Spinal cord (tissue), 10 donors: ENCODE data around the gene NSD1. TPM values are rescaled to one million over a fixed set of nuclear protein-coding genes. Genes with fewer than 3 reads are reported as not detected.
A peak's percentile ranks its signal among the peaks of the same experiment; 100 is the strongest.
"Not testable (repeated sequence)": the region's sequence is repeated elsewhere in the genome, so short reads cannot be mapped to it uniquely, and the experiment has no call there.

Source experiments
- DNase-seq, 6 donors: peaks; one replicate each; pipeline versions ENCODE4 v3.0.0 to v3.0.0-alpha.2; 2013 to 2015; ENCODE audit warnings: low spot score in 6 of 6, low read depth in 4 of 6
- H3K27ac ChIP-seq: one replicate; pipeline ENCODE4 v1.5.1; 2013; ENCODE audit warnings: low read depth, low read length, control low read depth
- H3K27me3 ChIP-seq: one replicate; pipeline ENCODE4 v1.6.1; 2013; ENCODE audit warnings: low read length; ENCODE audit not compliant: control insufficient read depth, insufficient read depth
- H3K36me3 ChIP-seq: one replicate; pipeline ENCODE4 v1.6.1; 2013; ENCODE audit warnings: low read length; ENCODE audit not compliant: control insufficient read depth, insufficient read depth
- H3K4me1 ChIP-seq: one replicate; pipeline ENCODE4 v1.6.1; 2013; ENCODE audit warnings: low read length; ENCODE audit not compliant: control insufficient read depth, insufficient read depth
- H3K4me3 ChIP-seq: one replicate; pipeline ENCODE4 v1.5.1; 2013; ENCODE audit warnings: low read depth, low read length, control low read depth
- H3K9me3 ChIP-seq: one replicate; pipeline ENCODE4 v1.6.1; 2013; ENCODE audit warnings: low read length; ENCODE audit not compliant: control insufficient read depth, insufficient read depth
- WGBS: methylation state at CpG from one replicate; pipeline ENCODE4 v1.1.5; 2013; ENCODE audit warnings: missing lambda C conversion rate; ENCODE audit not compliant: insufficient coverage; 5-methylcytosine and 5-hydroxymethylcytosine counted together
- polyA plus RNA-seq, 2 donors: library from polyadenylated mRNA; unstranded; fragments of 120-200 nt; gene quantifications; one replicate each; pipeline ENCODE4 v1.2.1, GENCODE V29; 2013; ENCODE audit not compliant: insufficient read length in 2 of 2
- total RNA-seq, 2 donors: library from RNA; depleted of rRNA in 1 of 2; stranded (reverse); fragments of 120-200 nt in 1 of 2; fragments of >200 nt in 1 of 2; gene quantifications; one replicate each; pipeline versions ENCODE4 v1.2.3 to v1.2.4, GENCODE V29; 2013 to 2014
- donor health status: healthy.

Gene NSD1
- total and polyA plus RNA-seq, 4 donors, result 43.0 to 77.2 (median 58.7) TPM

DNA sequence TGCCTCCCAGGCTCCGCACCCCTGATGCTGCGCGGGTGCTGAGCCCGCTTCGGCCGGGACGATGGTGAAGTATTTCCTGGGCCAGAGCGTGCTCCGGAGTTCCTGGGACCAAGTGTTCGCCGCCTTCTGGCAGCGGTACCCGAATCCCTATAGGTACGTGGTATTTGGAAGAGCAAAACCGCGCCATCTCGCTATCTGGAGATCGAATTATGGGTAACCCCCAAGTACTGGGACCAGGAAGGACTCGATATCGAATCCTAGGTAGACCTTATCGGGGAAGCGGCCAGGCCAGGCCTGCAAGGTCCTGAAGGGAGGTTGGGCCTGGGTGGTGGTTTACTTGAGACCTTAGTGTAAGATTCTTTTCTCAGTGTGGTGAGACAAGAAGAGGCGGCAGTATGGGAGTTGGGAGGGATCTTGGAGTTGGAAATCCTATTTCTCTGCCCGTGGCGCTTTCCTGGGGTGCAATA is 170.4 kb downstream of the NSD1 start:
- WGBS, result under 1% methylated on average over 25 of the region's 25 CpGs
- no peaks in the 10 kb centered on the region for H3K27me3 ChIP-seq
- no peaks in the 10 kb centered on the region for H3K9me3 ChIP-seq
- no peak for DNase-seq
- H3K4me3 ChIP-seq, result peak overlapping the region; percentile 56
- no peak overlapping the region for H3K27ac ChIP-seq
- peaks cover 46% of the 10 kb centered on the region for H3K4me1 ChIP-seq
- peaks cover 59% of the 10 kb centered on the region for H3K36me3 ChIP-seq

- H3K36me3 ChIP-seq, result peaks cover 57% of the 10 kb centered on the region
- no peak for DNase-seq
- peak overlapping the region; percentile 56 for H3K4me3 ChIP-seq
- peaks cover 52% of the 10 kb centered on the region for H3K4me1 ChIP-seq
- H3K27me3 ChIP-seq, result no peaks in the 10 kb centered on the region
- no peaks in the 10 kb centered on the region for H3K9me3 ChIP-seq
- H3K27ac ChIP-seq, result no peak overlapping the region
- WGBS, result 29% methylated on average over 6 of the region's 19 CpGs
These were observed 171.0 kb downstream of the NSD1 start for GRCh38 chr5:177304392-177305119.

DNA sequence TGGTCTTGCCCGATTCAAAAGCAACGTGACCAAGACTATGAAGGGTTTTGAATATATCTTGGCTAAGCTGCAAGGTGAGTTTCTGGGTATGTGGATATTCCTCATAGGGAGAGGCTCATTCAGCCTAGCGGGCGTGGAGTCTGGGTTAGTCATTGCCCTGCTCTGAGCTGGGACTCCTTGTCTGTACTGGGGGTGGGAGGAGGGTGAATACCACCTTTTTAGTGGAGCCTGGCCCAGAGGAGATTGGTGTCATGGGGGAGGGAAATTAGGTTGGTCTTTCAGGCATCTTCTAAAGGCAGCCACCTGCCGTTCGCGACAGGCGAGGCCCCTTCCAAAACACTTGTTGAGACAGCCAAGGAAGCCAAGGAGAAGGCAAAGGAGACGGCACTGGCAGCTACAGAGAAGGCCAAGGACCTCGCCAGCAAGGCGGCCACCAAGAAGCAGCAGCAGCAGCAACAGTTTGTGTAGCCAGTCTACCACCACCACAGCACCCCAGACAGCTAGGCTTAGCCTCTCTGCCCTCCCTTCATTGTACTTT is 172.6 kb downstream of the NSD1 start:
- H3K36me3 ChIP-seq, result peaks cover 52% of the 10 kb centered on the region
- DNase-seq, H3K27ac ChIP-seq, H3K4me3 ChIP-seq, H3K27me3 ChIP-seq, H3K9me3 ChIP-seq: not testable (repeated sequence)
- peaks cover 65% of the 10 kb centered on the region for H3K4me1 ChIP-seq
- 89% methylated on average over 9 of the region's 11 CpGs for WGBS

DNA sequence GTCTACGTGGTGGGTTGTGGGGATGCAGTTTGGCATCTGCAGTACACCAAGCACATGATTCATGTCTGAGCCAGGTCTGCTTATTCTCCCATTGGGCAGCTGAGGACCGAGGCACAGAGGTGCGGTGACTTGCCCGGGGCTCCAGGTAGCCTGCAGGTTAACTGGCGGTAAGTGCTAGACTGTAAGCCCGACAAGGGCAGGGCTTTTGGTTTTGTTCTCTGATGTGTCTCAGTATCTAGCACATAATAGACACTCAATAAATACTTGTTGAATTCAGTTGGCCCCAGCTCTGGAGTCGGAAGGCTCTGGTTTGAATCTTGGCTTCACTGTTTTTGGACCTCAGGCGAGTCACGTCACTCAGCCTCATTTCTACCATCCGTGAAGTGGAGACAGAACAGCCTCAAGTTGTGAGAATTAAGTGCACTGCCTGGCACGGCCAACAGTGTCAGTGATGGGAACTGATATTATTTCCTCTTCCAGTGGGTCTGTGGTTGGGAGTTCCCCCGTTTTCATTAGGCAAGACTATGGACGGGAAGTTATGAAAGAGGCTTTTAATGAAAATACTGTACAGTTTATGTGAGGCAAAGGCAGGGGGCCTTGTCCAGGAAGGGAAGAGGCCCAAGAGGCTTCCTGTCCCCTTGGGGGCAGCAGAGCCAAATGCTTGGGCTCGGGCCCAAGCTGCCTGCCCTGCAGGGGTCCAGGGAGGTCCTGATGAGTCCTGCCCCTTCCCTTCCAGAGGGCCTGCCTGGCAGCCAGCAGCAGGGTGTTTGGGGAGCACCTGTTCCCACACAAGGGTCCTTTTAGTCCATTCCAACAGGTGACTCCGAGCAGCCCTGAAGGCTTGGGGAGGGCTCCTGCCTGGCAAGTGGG is 173.3 kb downstream of the NSD1 start:
- Histone ChIP-seq H3K27ac (no peak overlapping the region), H3K36me3 (peaks cover 45% of the 10 kb centered on the region), H3K4me3 (no peak overlapping the region), H3K27me3 (no peaks in the 10 kb centered on the region), H3K4me1 (peaks cover 66% of the 10 kb centered on the region), H3K9me3 (no peaks in the 10 kb centered on the region)
- no peak for DNase-seq
- 75% methylated on average over 8 of the region's 15 CpGs for WGBS

- peaks cover 39% of the 10 kb centered on the region for H3K36me3 ChIP-seq
- H3K27ac ChIP-seq, result no peak overlapping the region
- no peak overlapping the region for H3K4me3 ChIP-seq
- DNase-seq, result no peak
- H3K27me3 ChIP-seq, result no peaks in the 10 kb centered on the region
- peaks cover 64% of the 10 kb centered on the region for H3K4me1 ChIP-seq
- no peaks in the 10 kb centered on the region for H3K9me3 ChIP-seq
- WGBS, result 89% methylated on average over 40 of the region's 43 CpGs
These were observed 174.2 kb downstream of the NSD1 start for GRCh38 chr5:177307544-177308363.

DNA sequence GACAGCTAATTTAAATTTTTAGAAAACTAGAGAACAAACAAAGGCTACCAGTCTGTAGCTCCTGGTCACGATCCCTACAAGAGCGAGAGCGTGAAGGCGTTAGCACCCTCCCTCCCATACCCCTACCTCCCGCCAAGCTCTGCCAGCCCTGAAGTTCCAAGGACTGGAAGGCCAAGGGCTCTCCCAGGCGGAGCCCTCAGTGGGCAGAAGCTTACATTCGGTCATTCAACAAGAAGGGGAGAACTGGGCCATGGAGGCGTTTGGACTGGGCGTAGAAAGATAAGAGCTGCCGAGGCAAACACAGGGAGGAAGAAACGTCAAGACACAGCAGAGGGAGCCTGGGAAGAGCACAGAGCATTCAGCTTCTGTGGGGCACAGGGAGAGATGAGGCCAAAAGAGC is 175.2 kb downstream of the NSD1 start:
- DNase-seq, result no peak
- no peaks in the 10 kb centered on the region for H3K9me3 ChIP-seq
- peaks cover 65% of the 10 kb centered on the region for H3K4me1 ChIP-seq
- no peak overlapping the region for H3K27ac ChIP-seq
- H3K4me3 ChIP-seq, result no peak overlapping the region
- peaks cover 39% of the 10 kb centered on the region for H3K36me3 ChIP-seq
- H3K27me3 ChIP-seq, result no peaks in the 10 kb centered on the region
- WGBS, result 89% methylated on average over 11 of the region's 11 CpGs

DNA sequence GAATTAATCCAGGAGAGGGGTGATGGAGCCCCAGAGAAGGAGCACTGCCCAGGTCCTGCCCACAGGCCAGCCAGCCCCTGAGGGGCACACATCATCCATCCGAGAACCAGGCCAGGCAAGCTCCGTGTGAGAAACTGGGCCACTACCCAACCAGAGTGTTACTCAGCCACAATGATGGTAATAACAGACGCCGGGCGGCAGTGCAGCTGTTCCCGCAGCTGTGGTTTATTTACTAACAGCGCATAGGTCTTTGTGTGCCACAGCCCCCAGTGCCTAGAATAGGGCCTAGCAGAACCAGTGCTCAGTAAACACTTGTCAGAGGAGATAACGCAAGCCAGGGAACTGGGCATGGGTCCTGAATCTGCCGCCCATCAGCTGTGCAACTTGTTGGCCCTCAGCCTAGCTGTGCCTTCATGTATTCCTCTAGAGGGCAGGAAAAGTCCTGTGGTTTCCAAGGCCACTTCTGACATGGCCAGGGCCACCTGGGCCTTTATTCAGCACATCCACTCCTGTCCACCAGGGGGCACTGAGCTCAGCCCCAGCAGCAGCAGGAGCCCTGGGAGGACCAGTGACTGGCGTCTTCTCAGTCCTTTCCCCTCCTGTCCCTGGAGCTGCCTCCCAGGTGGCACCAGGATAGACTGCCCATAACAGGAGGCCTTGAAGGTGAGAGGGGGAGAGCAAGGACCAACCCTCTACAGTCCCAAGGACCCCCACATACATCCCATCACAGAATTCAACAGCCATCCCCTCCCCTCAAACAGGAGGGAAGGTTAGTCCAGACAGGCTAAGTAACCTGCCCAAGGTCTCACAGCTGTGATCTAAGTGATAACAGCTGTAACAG is 176.0 kb downstream of the NSD1 start:
- WGBS, result 93% methylated on average over 9 of the region's 10 CpGs
- Histone ChIP-seq H3K27me3 (no peaks in the 10 kb centered on the region), H3K4me3 (no peak overlapping the region)

DNA sequence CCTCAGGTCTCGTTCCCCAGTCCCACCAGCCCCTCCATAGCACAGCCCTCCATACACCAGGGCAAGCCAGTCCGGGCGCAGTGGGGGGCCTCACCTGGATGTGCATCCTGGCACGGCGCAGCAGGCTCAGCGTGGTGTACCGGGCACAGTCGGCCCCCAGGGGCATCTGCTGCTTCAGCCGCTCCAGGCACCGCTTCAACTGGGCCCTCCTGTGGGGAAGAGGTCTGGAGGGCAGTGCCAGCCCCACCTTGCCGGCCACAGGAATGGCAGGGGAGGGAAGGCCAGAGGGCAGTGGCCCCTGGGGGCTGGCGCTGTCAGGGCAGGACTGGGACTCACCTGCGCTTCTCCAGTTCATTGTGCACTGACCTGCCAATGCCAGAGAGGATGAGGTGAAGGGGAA is 176.8 kb downstream of the NSD1 start:
- H3K27me3 ChIP-seq, result no peaks in the 10 kb centered on the region
- peaks cover 57% of the 10 kb centered on the region for H3K4me1 ChIP-seq
- H3K9me3 ChIP-seq, result no peaks in the 10 kb centered on the region
- peaks cover 45% of the 10 kb centered on the region for H3K36me3 ChIP-seq
- no peak overlapping the region for H3K27ac ChIP-seq
- no peak for DNase-seq
- no peak overlapping the region for H3K4me3 ChIP-seq
- WGBS, result 84% methylated on average over 12 of the region's 13 CpGs

More for the DNA sequence above, 176.0 kb downstream of the NSD1 start:
- peaks cover 60% of the 10 kb centered on the region for H3K4me1 ChIP-seq
- no peaks in the 10 kb centered on the region for H3K9me3 ChIP-seq
- peaks cover 42% of the 10 kb centered on the region for H3K36me3 ChIP-seq
- peak in 2 of 6 donors; percentile 63 to 69 for DNase-seq
- no peak overlapping the region for H3K27ac ChIP-seq
